ENCODE results near the gene ZC3H18.

DNA sequence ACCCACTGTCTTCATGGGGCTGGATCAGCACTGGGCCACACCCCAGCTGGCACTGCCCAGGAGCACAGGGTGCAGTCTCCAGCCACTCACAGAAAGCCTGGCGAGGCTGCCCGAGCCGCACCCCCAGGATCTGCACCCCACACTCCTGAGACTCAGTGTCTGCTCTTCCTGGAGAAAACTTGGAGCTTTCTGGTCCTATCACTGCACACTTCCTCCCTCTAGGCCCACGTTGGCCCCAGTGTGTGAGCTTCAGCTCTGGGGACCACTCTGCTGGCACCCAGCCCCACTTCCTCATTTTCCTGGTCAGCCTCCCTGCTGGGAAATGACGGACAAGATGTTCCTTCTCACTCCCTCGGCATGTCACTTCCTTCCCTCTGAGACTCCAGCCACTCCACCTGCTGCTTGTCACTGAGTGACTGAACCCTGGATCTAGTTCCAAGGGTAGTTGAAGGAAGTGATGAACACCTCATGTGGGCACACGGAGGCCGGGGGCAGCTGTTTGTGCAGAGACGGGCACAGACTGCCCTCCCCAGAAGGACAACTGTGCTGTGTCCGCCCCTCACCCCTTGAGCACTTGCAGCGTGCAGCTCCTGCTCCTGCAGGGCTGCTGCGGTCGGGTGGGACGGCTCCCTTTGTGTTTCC lies 29.0 kb downstream of the ZC3H18 start:
- TF ChIP-seq, protein P1, sequence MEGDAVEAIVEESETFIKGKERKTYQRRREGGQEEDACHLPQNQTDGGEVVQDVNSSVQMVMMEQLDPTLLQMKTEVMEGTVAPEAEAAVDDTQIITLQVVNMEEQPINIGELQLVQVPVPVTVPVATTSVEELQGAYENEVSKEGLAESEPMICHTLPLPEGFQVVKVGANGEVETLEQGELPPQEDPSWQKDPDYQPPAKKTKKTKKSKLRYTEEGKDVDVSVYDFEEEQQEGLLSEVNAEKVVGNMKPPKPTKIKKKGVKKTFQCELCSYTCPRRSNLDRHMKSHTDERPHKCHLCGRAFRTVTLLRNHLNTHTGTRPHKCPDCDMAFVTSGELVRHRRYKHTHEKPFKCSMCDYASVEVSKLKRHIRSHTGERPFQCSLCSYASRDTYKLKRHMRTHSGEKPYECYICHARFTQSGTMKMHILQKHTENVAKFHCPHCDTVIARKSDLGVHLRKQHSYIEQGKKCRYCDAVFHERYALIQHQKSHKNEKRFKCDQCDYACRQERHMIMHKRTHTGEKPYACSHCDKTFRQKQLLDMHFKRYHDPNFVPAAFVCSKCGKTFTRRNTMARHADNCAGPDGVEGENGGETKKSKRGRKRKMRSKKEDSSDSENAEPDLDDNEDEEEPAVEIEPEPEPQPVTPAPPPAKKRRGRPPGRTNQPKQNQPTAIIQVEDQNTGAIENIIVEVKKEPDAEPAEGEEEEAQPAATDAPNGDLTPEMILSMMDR (IDR thresholded peaks at IDR 0.05): no peak
- TF ChIP-seq POLR2A (IDR thresholded peaks at IDR 0.05): no peak

Measured in ovary (tissue), 3 donors.